H1 (cell line): ENCODE results near the gene SEZ6L. TPM values are rescaled to one million over a fixed set of nuclear protein-coding genes. Genes with fewer than 3 reads are reported as not detected.
A peak's percentile ranks its signal among the peaks of the same experiment; 100 is the strongest.

Experiments
- CTCF ChIA-PET: fragments of 300-600 bp; sonication (Branson Sonifier 250); formaldehyde crosslinking; loops from one replicate; lab custom pipeline; 2021; ENCODE audit not compliant: partially characterized antibody; lab: Charles Lee
- POLR2A ChIA-PET: fragments of 300-600 bp; sonication (Branson Sonifier 250); formaldehyde crosslinking; loops from one replicate; lab custom pipeline; 2021; ENCODE audit warnings: inconsistent platforms; ENCODE audit not compliant: partially characterized antibody; lab: Charles Lee
- DNase-seq, 2 experiments: peaks; one replicate each; pipeline versions ENCODE4 v3.0.0 to v3.0.0-alpha.2; 2010 to 2022; ENCODE audit warnings: low spot score in 2 of 2, low read depth in 1 of 2, mixed read lengths in 1 of 2
- FAIRE-seq: peaks from 2 replicates; lab custom pipeline; 2011; peaks lifted over from hg19 to GRCh38; lab: Jason Lieb, UNC
- H2AFZ ChIP-seq: 2 replicates; pipeline ENCODE4 v1.8.1; 2012; ENCODE audit warnings: low read length, inconsistent platforms
- H2AK5ac ChIP-seq: 2 replicates; pipeline ENCODE4 v1.6.1; 2013; ENCODE audit warnings: low read depth, low read length
- H2BK120ac ChIP-seq: replicated peaks from 2 replicates; pipeline ENCODE3; 2013; ENCODE audit warnings: low read depth, low read length, inconsistent platforms
- H2BK12ac ChIP-seq: 2 replicates; pipeline ENCODE4 v1.6.1; 2013; ENCODE audit warnings: low read depth, low read length
- H2BK15ac ChIP-seq: 2 replicates; pipeline ENCODE4 v1.6.1; 2013; ENCODE audit warnings: low read length
- H2BK20ac ChIP-seq: 2 replicates; pipeline ENCODE4 v1.6.1; 2013; ENCODE audit warnings: low read length
- H2BK5ac ChIP-seq: 2 replicates; pipeline ENCODE4 v1.6.1; 2013; ENCODE audit warnings: low read depth, low read length
- H3K14ac ChIP-seq: 2 replicates; pipeline ENCODE4 v1.6.1; 2013; ENCODE audit warnings: inconsistent platforms; ENCODE audit not compliant: insufficient read length
- H3K18ac ChIP-seq: 2 replicates; pipeline ENCODE4 v1.6.1; 2013; ENCODE audit warnings: low read length; ENCODE audit errors: extremely low read depth
- H3K23ac ChIP-seq: 2 replicates; pipeline ENCODE4 v1.6.1; 2013; ENCODE audit warnings: inconsistent platforms; ENCODE audit not compliant: insufficient read length
- H3K23me2 ChIP-seq: 2 replicates; pipeline ENCODE4 v1.6.1; 2013; ENCODE audit warnings: low read depth, low read length
- H3K27ac ChIP-seq: 2 replicates; pipeline ENCODE4 v1.6.1; 2011; ENCODE audit warnings: low read depth, low read length, inconsistent platforms
- H3K27me3 ChIP-seq, 4 experiments: replicated peaks in 1 of 4; 1 replicate in 1 of 4; 2 replicates in 3 of 4; pipeline versions ENCODE4 v1.6.1 to v1.8.1; 2011 to 2013; ENCODE audit warnings: low read length in 3 of 4, mild to moderate bottlenecking in 3 of 4, inconsistent platforms in 2 of 4, mixed read lengths in 2 of 4, moderate library complexity in 1 of 4; ENCODE audit not compliant: control insufficient read depth in 3 of 4, insufficient read depth in 3 of 4; ENCODE audit errors: extremely low read depth in 1 of 4
- H3K36me3 ChIP-seq, 4 experiments: 2 replicates each; pipeline versions ENCODE4 v1.6.1 to v1.8.1; 2011 to 2013; ENCODE audit warnings: mild to moderate bottlenecking in 4 of 4, low read length in 3 of 4, moderate library complexity in 2 of 4, control low read depth in 1 of 4, inconsistent platforms in 1 of 4; ENCODE audit not compliant: insufficient read depth in 4 of 4, control insufficient read depth in 2 of 4
- H3K4ac ChIP-seq: replicated peaks from 2 replicates; pipeline ENCODE3; 2013; ENCODE audit warnings: low read length, low read depth, mixed read lengths, inconsistent platforms; ENCODE audit not compliant: insufficient read length
- H3K4me1 ChIP-seq, 4 experiments: replicated peaks in 1 of 4; 1 replicate in 1 of 4; 2 replicates in 3 of 4; pipeline versions ENCODE4 v1.6.1 to v1.8.1; 2011 to 2013; ENCODE audit warnings: low read length in 3 of 4, inconsistent platforms in 2 of 4, mixed read lengths in 1 of 4; ENCODE audit not compliant: insufficient read depth in 4 of 4, control insufficient read depth in 3 of 4
- H3K4me2 ChIP-seq, 2 experiments: 2 replicates each; pipeline versions ENCODE4 v1.6.1 to v1.8.1; 2011 to 2013; ENCODE audit warnings: low read depth in 2 of 2, low read length in 2 of 2, control low read depth in 1 of 2, inconsistent platforms in 1 of 2, mild to moderate bottlenecking in 1 of 2; ENCODE audit not compliant: insufficient read depth in 1 of 2
- H3K4me3 ChIP-seq, 4 experiments: fragments of 200-600, 300-600 bp in 1 of 4; sonication (generic), shearing (Covaris generic), sonication (Bioruptor Twin) in 1 of 4; 2 replicates each; pipeline versions ENCODE4 v1.5.1 to v1.8.1; 2011 to 2016; ENCODE audit warnings: low read length in 4 of 4, low read depth in 3 of 4, control low read depth in 2 of 4, inconsistent platforms in 2 of 4, mild to moderate bottlenecking in 2 of 4, mixed read lengths in 1 of 4, moderate library complexity in 1 of 4; ENCODE audit not compliant: insufficient read depth in 2 of 4; ENCODE audit errors: extremely low read depth in 1 of 4
- H3K56ac ChIP-seq: replicated peaks from 2 replicates; pipeline ENCODE3; 2013; ENCODE audit warnings: low read depth, mild to moderate bottlenecking, mixed read lengths, low read length, inconsistent platforms; ENCODE audit not compliant: insufficient read length
- H3K79me1 ChIP-seq: 2 replicates; pipeline ENCODE4 v1.6.1; 2013; ENCODE audit warnings: low read depth, low read length, control low read depth
- H3K79me2 ChIP-seq, 2 experiments: 2 replicates each; pipeline versions ENCODE4 v1.6.1 to v1.8.1; 2012 to 2013; ENCODE audit warnings: low read length in 2 of 2, mild to moderate bottlenecking in 2 of 2, inconsistent platforms in 1 of 2; ENCODE audit not compliant: insufficient read depth in 2 of 2, control insufficient read depth in 1 of 2
- H3K9ac ChIP-seq, 4 experiments: replicated peaks in 1 of 4; 1 replicate in 1 of 4; 2 replicates in 3 of 4; pipeline versions ENCODE4 v1.6.1 to v1.8.1; 2011 to 2013; ENCODE audit warnings: low read depth in 3 of 4, low read length in 3 of 4, control low read depth in 2 of 4, mild to moderate bottlenecking in 2 of 4, moderate library complexity in 2 of 4, inconsistent platforms in 1 of 4; ENCODE audit errors: extremely low read depth in 1 of 4
- H3K9me3 ChIP-seq, 2 experiments: 2 replicates each; pipeline versions ENCODE4 v1.6.1 to v1.8.1; 2012 to 2013; ENCODE audit warnings: mild to moderate bottlenecking in 2 of 2, moderate library complexity in 2 of 2, control low read depth in 1 of 2, inconsistent platforms in 1 of 2, low read depth in 1 of 2, low read length in 1 of 2, mixed read lengths in 1 of 2; ENCODE audit not compliant: insufficient read depth in 2 of 2
- H4K20me1 ChIP-seq, 2 experiments: replicated peaks in 1 of 2; 2 replicates each; pipeline versions ENCODE3 to v1.8.1; 2011 to 2013; ENCODE audit warnings: inconsistent platforms in 2 of 2, low read length in 2 of 2, mild to moderate bottlenecking in 1 of 2; ENCODE audit not compliant: insufficient read depth in 2 of 2, control insufficient read depth in 1 of 2
- H4K5ac ChIP-seq: 2 replicates; pipeline ENCODE4 v1.6.1; 2013; ENCODE audit warnings: low read length, low read depth, mixed read lengths, inconsistent platforms; ENCODE audit not compliant: insufficient read length
- H4K8ac ChIP-seq: 2 replicates; pipeline ENCODE4 v1.8.0; 2013; ENCODE audit warnings: mild to moderate bottlenecking, moderate library complexity, low read length, inconsistent platforms; ENCODE audit not compliant: insufficient read depth; ENCODE audit errors: extremely low read depth
- H4K91ac ChIP-seq: replicated peaks from 2 replicates; pipeline ENCODE3; 2013; ENCODE audit warnings: low read length, mixed read lengths, inconsistent platforms; ENCODE audit not compliant: insufficient read length
- RNF2 ChIP-seq: fragments of 200-900, 300-1000 bp; sonication (generic); IDR thresholded peaks from 2 replicates; pipeline ENCODE4 v1.7.1; 2016; ENCODE audit warnings: borderline replicate concordance, low read depth, mild to moderate bottlenecking, antibody characterized with exemption, low read length; ENCODE audit not compliant: poor library complexity, severe bottlenecking; ENCODE audit errors: missing control alignments
- SIN3A ChIP-seq, 2 experiments: IDR thresholded peaks in 1 of 2; conservative IDR thresholded peaks in 1 of 2; 2 replicates each; pipeline ENCODE4 v1.6.1; 2011 to 2012; ENCODE audit warnings: low read length in 2 of 2, improper control_type of control experiment in 1 of 2, low read depth in 1 of 2, mild to moderate bottlenecking in 1 of 2
- TBP ChIP-seq: IDR thresholded peaks from 2 replicates; pipeline ENCODE4 v1.6.1; 2011; ENCODE audit warnings: low read depth, low read length, improper control_type of control experiment
- WGBS, 2 experiments: shearing (Covaris generic) in 1 of 2; methylation state at CpG; one replicate each; pipeline versions ENCODE4 v1.1.6 to v1.1.7; 2013 to 2015; ENCODE audit warnings: low lambda C conversion rate in 2 of 2, mixed read lengths in 2 of 2, inconsistent platforms in 1 of 2, low coverage in 1 of 2, missing lambda C conversion rate in 1 of 2; ENCODE audit not compliant: insufficient replicate concordance in 2 of 2, insufficient coverage in 1 of 2, insufficient read length in 1 of 2; ENCODE audit errors: extremely low coverage in 1 of 2, missing lambda C conversion rate in 1 of 2; 5-methylcytosine and 5-hydroxymethylcytosine counted together
- polyA plus RNA-seq, 7 experiments: library from polyadenylated mRNA; depleted of rRNA in 3 of 7; stranded (reverse) in 5 of 7; unstranded in 2 of 7; fragments of >200 nt in 5 of 7; fragments of 200-250 nt in 2 of 7; gene quantifications; 1 replicate in 5 of 7; 2 replicates in 1 of 7; 4 replicates in 1 of 7; pipeline versions ENCODE4 v1.2.1 to v1.2.3, GENCODE V29; 2011 to 2013; ENCODE audit warnings: missing spikeins in 2 of 7, mixed read lengths in 2 of 7
- total RNA-seq: library from RNA; stranded (reverse); fragmentation: NEBNext Ultra II Directional; extraction: Animal tissue kit (Norgen Biotek cat#: 25700); gene quantifications from 2 replicates; pipeline ENCODE4 v1.2.1, GENCODE V29; 2021

The SEZ6L gene
- total and polyA plus RNA-seq, 2 of the 8 experiments (the other 6 are each of a cell fraction or from before 2014, with no cell fraction given): 0.06 to 0.33 TPM

DNA sequence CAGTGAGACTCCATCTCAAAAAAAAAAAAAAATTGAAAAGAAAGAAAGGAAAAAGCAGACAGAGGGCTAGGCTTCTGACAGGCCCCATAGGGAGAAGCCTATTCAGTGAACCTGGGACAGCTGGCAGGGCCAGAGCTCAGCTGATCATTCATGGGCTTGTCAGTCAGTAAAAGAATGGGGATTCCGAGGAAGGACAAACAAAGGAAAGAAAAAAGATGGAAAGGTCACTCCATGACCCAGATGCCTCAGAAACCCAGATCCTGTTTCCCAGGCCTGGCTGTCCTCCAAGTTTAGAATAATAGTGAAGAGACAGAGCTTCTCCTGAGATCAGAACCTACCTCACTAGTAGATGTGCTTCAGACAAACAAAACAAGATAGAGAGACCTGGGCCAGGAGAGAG is 225.5 kb downstream of the SEZ6L start:
- no peak overlapping the region for H3K4ac ChIP-seq
- H3K27me3 ChIP-seq: no peaks in the 10 kb centered on the region
- no peaks in the 10 kb centered on the region for H3K79me2 ChIP-seq
- H2BK5ac ChIP-seq: no peak overlapping the region
- H3K23ac ChIP-seq: no peak overlapping the region
- H3K4me2 ChIP-seq: no peak overlapping the region; a peak in 1 of 4 replicates
- WGBS, 2 experiments: 46% methylated on average over 1 of the region's 1 CpG; no CpG with 5 or more reads in 1 of the 2 experiments
- H2BK120ac ChIP-seq: no peak overlapping the region
- no peaks in the 10 kb centered on the region for H4K20me1 ChIP-seq
- no peaks in the 10 kb centered on the region for H3K4me1 ChIP-seq
- H3K9ac ChIP-seq: no peak overlapping the region
- no peaks in the 10 kb centered on the region for H3K79me1 ChIP-seq
- H2BK20ac ChIP-seq: no peak overlapping the region
- H4K8ac ChIP-seq: no peak overlapping the region
- H3K23me2 ChIP-seq: no peaks in the 10 kb centered on the region
- H3K27ac ChIP-seq: no peak overlapping the region
- DNase-seq (no peak), FAIRE-seq (no peak)
- H2AFZ ChIP-seq: no peak overlapping the region
- ChIA-PET CTCF (interaction anchor here (0.6 to 9.3 kb wide), 17 partner anchors 9 to 414 kb away, joined by 3 to 98 read pairs (median 4); no protein-coding TSS in a partner anchor), POLR2A (no interaction called here)
- H3K9me3 ChIP-seq: no peaks in the 10 kb centered on the region
- H2BK12ac ChIP-seq: no peak overlapping the region
- H4K91ac ChIP-seq: no peak overlapping the region
- H4K5ac ChIP-seq: no peak overlapping the region
- no peak overlapping the region for H3K18ac ChIP-seq
- no peaks in the 10 kb centered on the region for H3K36me3 ChIP-seq
- no peak overlapping the region for H3K14ac ChIP-seq
- no peak overlapping the region for H3K56ac ChIP-seq
- TF ChIP-seq SIN3A (conservative IDR thresholded peaks at IDR 0.05 in 1 of 2, IDR thresholded peaks at IDR 0.05 in 1 of 2; ENCODE audit: low read depth in 1 of 2, low read length in 2 of 2) (peak; percentile 92 to 95), RNF2 (no peak), TBP (no peak)
- H2BK15ac ChIP-seq: no peak overlapping the region
- H3K4me3 ChIP-seq: no peak overlapping the region
- no peak overlapping the region for H2AK5ac ChIP-seq
